ENCODE measurements around the gene LOXL1. TPM values are rescaled to one million over a fixed set of nuclear protein-coding genes. Genes with fewer than 3 reads are reported as not detected.
"Not testable (repeated sequence)": the region's sequence is repeated elsewhere in the genome, so short reads cannot be mapped to it uniquely, and the experiment has no call there.

The LOXL1 gene
- polyA plus RNA-seq, 1 donor = 8.5 TPM

DNA sequence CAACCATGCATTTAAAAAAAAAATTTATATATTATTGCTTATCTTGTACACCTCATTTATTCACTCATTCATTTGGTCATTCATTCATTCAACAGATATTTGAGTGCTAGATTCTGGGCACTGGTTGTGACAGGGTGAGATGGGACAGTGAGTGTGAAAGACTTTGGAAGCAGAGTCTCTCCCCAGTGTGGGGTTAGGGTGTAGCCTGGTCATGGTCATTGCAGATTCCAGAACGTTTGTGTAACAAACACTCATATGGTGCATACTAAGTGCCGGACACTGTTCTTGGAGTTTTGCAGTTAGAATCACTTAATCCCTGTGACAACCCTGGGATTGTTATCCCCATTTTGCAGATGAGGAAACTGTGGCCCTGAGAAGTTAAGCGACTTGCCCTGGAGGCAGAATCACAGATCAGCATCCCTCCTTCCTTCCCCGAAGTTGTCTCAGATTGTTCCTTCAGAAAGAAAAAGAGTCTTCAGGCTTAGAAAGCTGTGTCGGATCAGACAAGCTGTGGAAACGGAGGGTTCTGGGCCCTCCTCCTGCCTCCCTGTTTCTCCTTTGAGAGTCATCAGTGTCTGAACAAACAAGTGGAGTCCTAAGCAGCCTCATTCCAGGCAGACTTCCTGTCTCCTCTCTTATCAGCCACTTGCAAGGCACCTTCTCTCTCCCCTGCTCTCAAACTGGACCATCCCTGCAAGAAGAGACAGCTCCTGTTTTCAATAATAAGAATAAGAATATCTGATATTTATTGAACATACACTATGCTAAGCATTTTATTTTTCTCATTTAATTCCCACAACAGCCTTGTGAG lies 6.3 kb downstream of the LOXL1 start:
- no peak for DNase-seq
- Histone ChIP-seq H3K4me3 (ENCODE audit: low read length) (no peak overlapping the region), H3K4me1 (ENCODE audit: control insufficient read depth, insufficient read depth, low read length) (peaks cover 5% of the 10 kb centered on the region), H3K27ac (ENCODE audit: low read length) (no peak overlapping the region), H3K27me3 (ENCODE audit: control insufficient read depth, insufficient read depth, low read length) (peaks cover 5% of the 10 kb centered on the region), H3K9me3 (ENCODE audit: control insufficient read depth, low read depth, low read length) (no peaks in the 10 kb centered on the region), H3K36me3 (ENCODE audit: control insufficient read depth, insufficient read depth, low read length) (no peaks in the 10 kb centered on the region)
- WGBS (ENCODE audit: insufficient coverage, low lambda C conversion rate) = no CpG with 5 or more reads among the region's 6 CpGs

- WGBS (ENCODE audit: insufficient coverage, low lambda C conversion rate) = 66% methylated on average over 3 of the region's 7 CpGs
- Histone ChIP-seq H3K27ac (ENCODE audit: low read length) (no peak overlapping the region), H3K27me3 (ENCODE audit: control insufficient read depth, insufficient read depth, low read length) (peaks cover 3% of the 10 kb centered on the region), H3K36me3 (ENCODE audit: control insufficient read depth, insufficient read depth, low read length) (no peaks in the 10 kb centered on the region), H3K9me3 (ENCODE audit: control insufficient read depth, low read depth, low read length) (no peaks in the 10 kb centered on the region), H3K4me1 (ENCODE audit: control insufficient read depth, insufficient read depth, low read length) (no peaks in the 10 kb centered on the region), H3K4me3 (ENCODE audit: low read length) (no peak overlapping the region)
- no peak for DNase-seq
Observed at GRCh38 chr15:73934281-73934680, 8.0 kb downstream of the LOXL1 start.

GRCh38 chr15:73935547-73935946 lies 9.3 kb downstream of the LOXL1 start:
- H3K27ac ChIP-seq (ENCODE audit: low read length) = no peak overlapping the region
- H3K4me1 ChIP-seq (ENCODE audit: control insufficient read depth, insufficient read depth, low read length) = no peaks in the 10 kb centered on the region
- no peaks in the 10 kb centered on the region for H3K9me3 ChIP-seq (ENCODE audit: control insufficient read depth, low read depth, low read length)
- no peaks in the 10 kb centered on the region for H3K27me3 ChIP-seq (ENCODE audit: control insufficient read depth, insufficient read depth, low read length)
- no peak for DNase-seq
- WGBS (ENCODE audit: insufficient coverage, low lambda C conversion rate) = no CpG with 5 or more reads among the region's 4 CpGs
- no peaks in the 10 kb centered on the region for H3K36me3 ChIP-seq (ENCODE audit: control insufficient read depth, insufficient read depth, low read length)
- H3K4me3 ChIP-seq (ENCODE audit: low read length) = no peak overlapping the region

DNA sequence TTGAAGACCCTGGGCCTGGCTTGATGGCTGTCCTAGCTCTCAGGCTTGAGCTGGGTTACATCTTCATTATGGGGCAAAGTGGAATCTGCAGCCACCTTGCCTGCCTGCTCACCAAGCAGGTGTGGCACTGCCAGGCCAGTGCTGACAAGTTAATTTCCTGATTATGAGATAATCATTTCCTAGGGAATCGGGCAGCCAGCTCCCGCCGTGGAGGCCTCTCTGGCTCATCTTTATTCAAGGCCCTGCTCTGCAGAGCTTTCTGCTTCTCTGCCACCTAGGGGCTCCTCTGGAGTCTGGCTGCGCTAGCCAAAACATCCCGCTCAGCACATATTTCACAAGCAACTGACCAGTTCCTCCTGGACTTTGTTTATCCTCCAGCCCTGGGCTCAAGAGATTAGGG lies 9.9 kb downstream of the LOXL1 start:
- Histone ChIP-seq H3K4me3 (ENCODE audit: low read length) (no peak overlapping the region), H3K9me3 (ENCODE audit: control insufficient read depth, low read depth, low read length) (no peaks in the 10 kb centered on the region), H3K27me3 (ENCODE audit: control insufficient read depth, insufficient read depth, low read length) (no peaks in the 10 kb centered on the region), H3K4me1 (ENCODE audit: control insufficient read depth, insufficient read depth, low read length) (no peaks in the 10 kb centered on the region), H3K36me3 (ENCODE audit: control insufficient read depth, insufficient read depth, low read length) (no peaks in the 10 kb centered on the region), H3K27ac (ENCODE audit: low read length) (no peak overlapping the region)
- no CpG with 5 or more reads among the region's 5 CpGs for WGBS (ENCODE audit: insufficient coverage, low lambda C conversion rate)
- no peak for DNase-seq

DNA sequence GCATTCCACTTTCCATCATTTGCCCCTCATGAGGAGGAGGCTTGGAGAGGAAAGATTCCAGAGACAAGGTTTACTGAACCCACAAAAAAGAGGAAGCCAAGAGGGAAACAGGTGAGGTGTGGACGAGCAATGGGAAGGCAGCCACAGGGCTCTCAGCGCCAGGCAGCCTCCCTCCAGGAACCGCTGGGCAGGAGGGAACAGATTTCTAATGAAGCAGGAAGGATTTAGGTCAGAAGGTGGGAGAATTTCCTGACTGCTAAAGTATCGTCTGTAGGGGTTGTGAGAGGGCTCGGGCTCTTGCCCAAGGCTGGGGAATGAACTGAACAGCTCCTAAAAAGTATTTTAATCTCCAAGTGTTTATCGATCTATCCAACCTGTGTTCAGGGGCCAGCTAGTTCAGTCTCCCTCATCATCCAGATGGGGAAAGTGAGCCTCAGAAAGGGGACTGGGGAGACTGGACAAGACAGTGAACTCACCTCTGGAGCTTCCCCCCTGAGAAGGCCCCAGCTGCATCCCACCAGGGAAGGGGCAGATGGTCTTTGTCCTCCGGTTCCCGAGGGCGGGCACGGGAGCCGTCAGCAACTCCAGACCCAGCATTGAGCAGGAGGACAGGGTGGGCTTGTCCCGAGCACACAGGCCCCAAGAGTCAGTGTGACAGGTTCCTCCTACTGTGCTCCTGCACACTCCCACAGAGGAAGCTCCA lies 10.5 kb downstream of the LOXL1 start:
- Histone ChIP-seq H3K9me3 (ENCODE audit: control insufficient read depth, low read depth, low read length) (no peaks in the 10 kb centered on the region), H3K27ac (ENCODE audit: low read length) (no peak overlapping the region), H3K4me3 (ENCODE audit: low read length) (no peak overlapping the region), H3K27me3 (ENCODE audit: control insufficient read depth, insufficient read depth, low read length) (no peaks in the 10 kb centered on the region), H3K36me3 (ENCODE audit: control insufficient read depth, insufficient read depth, low read length) (no peaks in the 10 kb centered on the region), H3K4me1 (ENCODE audit: control insufficient read depth, insufficient read depth, low read length) (no peaks in the 10 kb centered on the region)
- 70% methylated on average over 2 of the region's 12 CpGs for WGBS (ENCODE audit: insufficient coverage, low lambda C conversion rate)
- DNase-seq = no peak

DNA sequence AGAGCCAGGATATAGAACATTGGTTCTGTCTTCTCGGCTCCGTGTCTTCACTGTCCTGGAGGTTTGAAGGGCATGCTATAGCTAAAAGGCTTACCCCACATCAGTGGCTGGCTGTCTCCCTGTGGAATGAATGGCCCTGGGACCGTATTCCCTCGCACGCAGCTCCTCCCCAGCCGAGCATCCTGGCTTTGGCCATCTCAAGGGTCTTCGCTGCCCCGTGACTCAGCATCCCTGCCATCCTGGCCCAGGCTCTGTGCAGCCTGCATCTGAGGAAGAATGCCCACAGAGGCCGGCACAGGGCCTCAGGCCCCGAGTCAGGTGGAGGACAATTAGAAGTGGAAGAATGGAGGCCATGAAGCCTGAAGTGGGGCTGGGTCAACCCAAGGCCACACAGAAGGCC lies 11.0 kb downstream of the LOXL1 start:
- Histone ChIP-seq H3K4me3 (ENCODE audit: low read length) (no peak overlapping the region), H3K27ac (ENCODE audit: low read length) (no peak overlapping the region), H3K4me1 (ENCODE audit: control insufficient read depth, insufficient read depth, low read length) (no peaks in the 10 kb centered on the region), H3K27me3 (ENCODE audit: control insufficient read depth, insufficient read depth, low read length) (no peaks in the 10 kb centered on the region), H3K9me3 (ENCODE audit: control insufficient read depth, low read depth, low read length) (no peaks in the 10 kb centered on the region), H3K36me3 (ENCODE audit: control insufficient read depth, insufficient read depth, low read length) (no peaks in the 10 kb centered on the region)
- no peak for DNase-seq
- WGBS (ENCODE audit: insufficient coverage, low lambda C conversion rate) = no CpG with 5 or more reads among the region's 10 CpGs

DNA sequence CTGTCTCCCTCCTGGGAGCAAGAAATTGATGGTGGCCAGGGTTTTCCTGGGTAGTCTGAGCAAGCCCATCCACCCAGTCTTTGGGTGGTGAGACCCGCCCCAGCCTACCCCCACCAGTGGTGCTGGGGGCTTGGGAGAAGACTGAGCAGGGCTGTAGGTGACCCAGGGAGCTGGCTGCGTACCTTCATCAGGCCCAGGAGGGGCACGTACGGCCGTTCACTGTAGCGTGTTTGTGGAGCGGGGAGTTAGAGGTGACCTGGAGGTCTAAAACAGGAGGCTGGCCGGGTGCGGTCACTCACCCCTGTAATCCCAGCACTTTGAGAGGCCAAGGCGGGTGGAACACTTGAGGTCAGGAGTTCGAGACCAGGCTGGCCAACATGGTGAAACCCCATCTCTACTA lies 11.5 kb downstream of the LOXL1 start:
- H3K9me3 ChIP-seq (ENCODE audit: control insufficient read depth, low read depth, low read length) = no peaks in the 10 kb centered on the region
- H3K27ac ChIP-seq (ENCODE audit: low read length) = no peak overlapping the region
- H3K27me3 ChIP-seq (ENCODE audit: control insufficient read depth, insufficient read depth, low read length) = no peaks in the 10 kb centered on the region
- no peak for DNase-seq
- no CpG with 5 or more reads among the region's 11 CpGs for WGBS (ENCODE audit: insufficient coverage, low lambda C conversion rate)
- H3K36me3 ChIP-seq (ENCODE audit: control insufficient read depth, insufficient read depth, low read length) = no peaks in the 10 kb centered on the region
- no peak overlapping the region for H3K4me3 ChIP-seq (ENCODE audit: low read length)
- H3K4me1 ChIP-seq (ENCODE audit: control insufficient read depth, insufficient read depth, low read length) = no peaks in the 10 kb centered on the region

DNA sequence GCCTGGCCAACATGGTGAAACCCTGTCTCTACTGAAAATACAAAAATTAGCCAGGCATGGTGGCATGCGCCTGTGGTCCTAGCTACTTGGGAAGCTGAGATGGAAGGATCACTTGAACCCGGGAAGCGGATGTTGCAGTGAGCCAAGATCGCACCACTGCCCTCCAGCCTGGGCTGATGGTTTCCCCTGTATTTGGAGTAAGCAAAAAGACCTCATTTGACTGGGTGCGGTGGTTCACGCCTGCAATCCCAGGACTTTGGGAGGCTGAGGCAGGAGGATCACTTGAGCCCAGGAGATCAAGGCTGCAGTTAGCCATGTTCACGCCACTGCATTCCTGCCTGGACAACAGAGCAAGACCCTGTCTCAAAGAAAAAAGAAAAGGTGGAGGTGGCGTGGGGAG lies 12.3 kb downstream of the LOXL1 start:
- H3K4me1 ChIP-seq (ENCODE audit: control insufficient read depth, insufficient read depth, low read length); H3K27ac ChIP-seq (ENCODE audit: low read length); H3K27me3 ChIP-seq (ENCODE audit: control insufficient read depth, insufficient read depth, low read length); H3K9me3 ChIP-seq (ENCODE audit: control insufficient read depth, low read depth, low read length); H3K4me3 ChIP-seq (ENCODE audit: low read length); DNase-seq; H3K36me3 ChIP-seq (ENCODE audit: control insufficient read depth, insufficient read depth, low read length): not testable (repeated sequence)
- WGBS (ENCODE audit: insufficient coverage, low lambda C conversion rate) = no CpG with 5 or more reads among the region's 8 CpGs

GRCh38 chr15:73939138-73939537 lies 12.9 kb downstream of the LOXL1 start:
- WGBS (ENCODE audit: insufficient coverage, low lambda C conversion rate) = no CpG with 5 or more reads among the region's 4 CpGs

DNA sequence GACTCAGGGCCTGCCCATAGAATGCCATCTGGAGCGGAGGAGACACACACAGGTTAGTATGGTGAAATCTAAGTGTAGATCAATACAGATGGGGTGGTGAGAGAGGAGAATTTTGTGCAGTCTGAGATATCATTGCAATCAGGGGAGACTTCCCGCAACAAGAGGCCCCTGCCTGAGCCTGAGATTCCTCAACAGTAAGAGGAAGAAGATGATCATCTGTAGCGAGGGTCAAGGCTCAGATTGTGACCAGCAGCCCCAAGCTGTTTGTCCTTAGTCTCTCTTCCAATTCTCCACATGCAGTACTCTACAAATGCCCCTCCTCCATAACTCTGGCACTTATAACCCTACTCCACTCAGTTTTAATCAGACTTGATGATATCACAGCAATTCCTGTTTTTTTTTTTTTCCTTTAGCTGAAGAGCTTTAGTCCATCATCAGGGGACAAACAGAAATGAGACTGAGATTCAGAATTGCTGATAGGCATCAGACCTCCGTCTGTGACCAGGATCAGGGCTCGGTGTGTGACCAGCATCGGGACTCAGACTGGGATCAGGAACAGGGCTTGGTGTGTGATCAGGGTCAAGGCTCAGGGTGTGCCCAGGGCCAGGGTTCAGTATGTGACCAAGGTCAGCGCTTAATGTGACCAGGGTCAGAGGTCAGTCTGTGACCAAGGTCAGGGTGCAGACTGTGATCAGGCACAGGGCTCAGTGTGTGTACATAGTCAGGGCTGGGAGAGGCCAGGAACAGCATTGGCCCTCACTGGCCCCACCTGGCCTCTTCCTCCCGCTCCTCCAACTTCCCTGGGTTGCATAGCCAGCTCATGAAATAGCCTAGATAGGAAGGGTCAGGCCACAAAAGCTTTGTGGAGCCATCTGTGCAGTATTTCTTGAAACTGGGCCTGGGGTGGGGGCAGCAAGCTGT lies 14.1 kb downstream of the LOXL1 start:
- no peaks in the 10 kb centered on the region for H3K4me1 ChIP-seq (ENCODE audit: control insufficient read depth, insufficient read depth, low read length)

More at GRCh38 chr15:73939138-73939537, 12.9 kb downstream of the LOXL1 start:
- Histone ChIP-seq H3K9me3 (ENCODE audit: control insufficient read depth, low read depth, low read length) (peaks cover 3% of the 10 kb centered on the region), H3K27me3 (ENCODE audit: control insufficient read depth, insufficient read depth, low read length) (no peaks in the 10 kb centered on the region), H3K36me3 (ENCODE audit: control insufficient read depth, insufficient read depth, low read length) (no peaks in the 10 kb centered on the region), H3K4me3 (ENCODE audit: low read length) (no peak overlapping the region), H3K27ac (ENCODE audit: low read length) (no peak overlapping the region), H3K4me1 (ENCODE audit: control insufficient read depth, insufficient read depth, low read length) (no peaks in the 10 kb centered on the region)
- no peak for DNase-seq

More for the DNA sequence above, 14.1 kb downstream of the LOXL1 start:
- H3K9me3 ChIP-seq (ENCODE audit: control insufficient read depth, low read depth, low read length) = peaks cover 3% of the 10 kb centered on the region
- H3K4me3 ChIP-seq (ENCODE audit: low read length) = no peak overlapping the region
- WGBS (ENCODE audit: insufficient coverage, low lambda C conversion rate) = no CpG with 5 or more reads among the region's 8 CpGs
- no peak for DNase-seq
- no peaks in the 10 kb centered on the region for H3K36me3 ChIP-seq (ENCODE audit: control insufficient read depth, insufficient read depth, low read length)
- no peaks in the 10 kb centered on the region for H3K27me3 ChIP-seq (ENCODE audit: control insufficient read depth, insufficient read depth, low read length)
- no peak overlapping the region for H3K27ac ChIP-seq (ENCODE audit: low read length)

Data from large intestine (tissue), 3 donors.